GM19099 (cell line): ENCODE data around the gene SRP9.

Experiments used
- POLR2A ChIP-seq: IDR thresholded peaks from 3 replicates; pipeline ENCODE4 v1.6.1; 2011; ENCODE audit warnings: low read depth; ENCODE audit not compliant: insufficient read length; ENCODE audit errors: extremely low read depth

SRP9 gene

DNA sequence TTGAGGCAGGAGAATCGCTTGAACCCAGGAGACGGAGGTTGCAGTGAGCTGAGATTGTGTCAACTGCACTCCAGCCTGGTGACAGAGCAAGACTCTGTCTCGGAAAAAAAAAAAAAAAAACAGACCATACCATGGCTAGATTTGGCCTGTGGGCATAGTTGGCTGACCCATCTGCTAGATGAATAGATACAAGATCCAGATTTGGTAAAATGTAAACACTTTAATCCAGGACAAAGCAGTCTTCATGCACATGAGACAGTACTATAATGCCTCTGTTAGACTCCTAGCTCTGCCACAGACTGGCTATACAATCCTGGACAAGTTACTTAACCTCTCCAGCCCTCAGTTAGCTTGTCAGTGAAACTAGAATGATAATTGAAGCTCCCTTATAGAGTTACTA, 27.9 kb upstream of the SRP9 start:
- TF ChIP-seq POLR2A, result no peak

DNA sequence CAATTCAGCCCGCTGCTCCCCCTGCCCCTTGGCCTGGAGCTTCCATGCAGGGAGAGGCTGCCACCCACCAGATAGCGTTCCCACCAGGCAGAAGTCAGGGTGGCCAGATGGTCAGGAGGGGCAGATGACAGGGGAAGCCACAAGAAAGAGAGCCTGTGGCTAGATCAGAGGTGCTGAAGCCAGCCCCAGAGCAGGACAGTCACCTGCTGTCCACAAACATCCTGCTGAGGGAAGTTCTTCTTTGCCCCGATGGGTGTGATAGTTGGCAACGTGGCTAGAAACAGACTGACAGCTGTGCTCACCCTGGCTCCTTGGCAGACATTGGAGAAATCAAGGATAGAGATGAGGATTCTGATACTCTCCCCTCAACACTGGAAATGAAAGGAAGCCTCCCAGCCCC, 27.2 kb upstream of the SRP9 start:
- no peak for TF ChIP-seq POLR2A

DNA sequence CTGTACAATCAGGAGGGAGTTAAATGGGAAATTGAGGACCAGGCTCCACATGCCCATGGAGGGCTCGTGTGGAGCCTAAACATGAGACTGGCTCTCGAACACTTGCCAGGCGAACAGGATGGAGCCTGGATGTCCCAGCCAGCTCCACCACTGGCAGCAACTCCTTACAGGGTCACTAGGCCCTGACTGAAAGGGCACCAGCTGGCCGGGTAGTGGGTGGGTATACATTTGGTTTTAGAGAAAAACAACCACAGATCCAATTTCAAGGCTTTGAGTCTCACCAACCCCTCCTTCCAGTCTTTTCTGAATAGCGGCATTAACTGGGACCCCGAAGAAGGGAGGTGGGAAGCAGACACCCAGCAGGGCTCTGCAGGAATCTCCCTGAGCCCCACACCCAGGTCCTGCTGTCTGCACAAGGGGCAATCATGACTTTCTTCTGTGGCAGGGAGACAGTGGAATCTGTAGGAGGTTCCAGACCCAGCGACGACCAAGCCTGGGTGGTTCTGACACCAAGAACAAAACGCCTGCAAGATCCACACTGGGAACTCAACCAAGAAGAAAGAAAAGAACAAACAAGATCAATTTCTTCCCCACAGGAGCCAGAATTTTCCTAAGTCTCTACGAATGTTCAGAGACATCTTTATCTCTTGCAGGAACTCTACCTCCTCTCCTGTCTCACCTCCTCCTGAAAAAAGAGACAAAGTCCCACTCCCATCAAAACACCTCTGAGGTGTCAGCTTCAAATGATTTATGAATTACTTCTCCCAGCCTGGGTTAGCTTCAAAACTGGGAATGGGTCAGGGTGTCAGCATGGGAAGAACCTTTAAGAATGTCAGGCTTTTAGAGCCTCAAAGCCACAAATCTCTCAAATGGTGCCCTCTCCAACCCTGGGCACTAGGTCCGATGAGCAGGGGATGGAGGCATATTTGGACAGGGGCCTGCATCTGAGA, 26.5 kb upstream of the SRP9 start:
- no peak for TF ChIP-seq POLR2A

DNA sequence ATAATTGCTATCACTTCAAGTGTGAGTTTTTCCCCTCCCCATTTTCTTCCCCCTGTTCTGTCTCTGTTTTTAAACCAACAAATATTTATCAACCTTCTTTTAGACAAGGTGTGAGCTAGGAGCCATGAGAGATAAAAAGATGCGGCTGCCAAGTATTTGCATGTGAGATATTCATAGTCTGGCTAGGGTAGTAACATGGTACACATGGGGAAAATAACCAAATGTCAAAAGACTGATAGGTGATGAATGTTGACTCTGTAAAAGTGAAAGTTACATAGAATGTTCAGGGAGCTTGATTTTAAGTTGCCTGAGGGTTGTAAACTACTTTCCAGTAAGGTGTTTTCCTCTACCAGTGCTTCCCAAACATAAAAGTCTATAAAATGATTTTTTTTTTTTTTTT, 25.4 kb upstream of the SRP9 start:
- no peak for TF ChIP-seq POLR2A

DNA sequence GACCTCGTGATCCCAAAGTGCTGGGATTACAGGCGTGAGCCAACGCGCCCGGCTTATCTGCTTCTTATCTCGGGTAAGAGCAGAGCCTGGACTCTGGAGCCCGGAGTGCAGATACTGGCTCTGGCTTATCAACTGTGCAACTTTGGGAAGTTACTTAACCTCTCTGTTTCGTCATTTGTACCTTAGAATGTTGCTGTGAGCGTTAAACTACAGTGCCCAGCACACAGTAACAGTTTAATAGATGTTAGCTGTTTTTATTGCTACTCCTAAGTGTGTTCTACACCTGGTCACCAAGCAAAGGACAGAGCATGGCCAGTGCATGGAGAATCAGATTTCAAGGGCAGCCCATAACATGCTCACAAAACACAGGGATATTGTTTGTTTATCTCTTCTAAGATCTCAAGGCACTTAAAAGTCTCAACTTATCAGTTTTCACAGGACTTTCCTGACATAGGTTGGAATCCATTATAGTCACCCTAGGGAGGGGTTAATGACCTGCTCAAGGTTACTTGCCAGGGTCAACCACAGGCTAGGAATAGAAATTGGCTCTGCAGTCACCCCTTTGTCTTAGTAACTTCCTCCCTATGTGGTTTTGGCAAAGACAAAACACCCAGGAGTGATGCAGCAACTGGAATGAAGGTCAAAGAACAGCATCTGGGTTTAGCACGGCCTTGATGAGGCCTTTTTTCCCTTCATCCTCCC, 22.5 kb upstream of the SRP9 start:
- no peak for TF ChIP-seq POLR2A

DNA sequence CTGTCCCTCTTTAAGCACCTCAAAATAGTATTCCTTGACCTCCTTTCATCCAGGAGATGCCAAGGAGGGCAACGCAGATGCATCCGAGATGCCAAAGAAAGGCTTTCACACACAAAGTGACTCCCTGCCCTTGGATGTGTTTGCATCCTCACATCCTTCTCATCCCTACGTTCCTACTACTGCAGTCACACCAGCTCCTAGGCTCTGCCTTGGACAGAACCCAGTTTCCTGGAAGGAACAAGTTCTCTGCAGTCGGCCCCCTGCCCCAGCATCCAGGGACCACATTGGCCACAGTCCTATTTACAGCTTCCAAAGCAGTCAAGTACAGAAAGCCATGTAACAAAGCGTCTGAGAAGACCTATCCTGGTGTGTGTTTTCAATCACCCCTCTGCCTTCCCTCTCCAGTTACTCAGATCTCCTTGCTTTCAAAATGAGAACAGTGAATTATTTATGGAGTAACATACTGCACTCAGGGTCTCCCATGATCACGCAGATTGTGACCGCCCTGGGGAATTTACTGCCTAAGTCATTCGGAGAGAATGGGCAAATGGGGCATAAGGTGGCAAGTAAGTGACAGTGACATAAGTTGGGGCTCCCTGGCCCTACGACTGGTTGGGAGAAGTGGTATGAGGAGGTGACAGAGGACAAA, 21.8 kb upstream of the SRP9 start:
- no peak for TF ChIP-seq POLR2A

DNA sequence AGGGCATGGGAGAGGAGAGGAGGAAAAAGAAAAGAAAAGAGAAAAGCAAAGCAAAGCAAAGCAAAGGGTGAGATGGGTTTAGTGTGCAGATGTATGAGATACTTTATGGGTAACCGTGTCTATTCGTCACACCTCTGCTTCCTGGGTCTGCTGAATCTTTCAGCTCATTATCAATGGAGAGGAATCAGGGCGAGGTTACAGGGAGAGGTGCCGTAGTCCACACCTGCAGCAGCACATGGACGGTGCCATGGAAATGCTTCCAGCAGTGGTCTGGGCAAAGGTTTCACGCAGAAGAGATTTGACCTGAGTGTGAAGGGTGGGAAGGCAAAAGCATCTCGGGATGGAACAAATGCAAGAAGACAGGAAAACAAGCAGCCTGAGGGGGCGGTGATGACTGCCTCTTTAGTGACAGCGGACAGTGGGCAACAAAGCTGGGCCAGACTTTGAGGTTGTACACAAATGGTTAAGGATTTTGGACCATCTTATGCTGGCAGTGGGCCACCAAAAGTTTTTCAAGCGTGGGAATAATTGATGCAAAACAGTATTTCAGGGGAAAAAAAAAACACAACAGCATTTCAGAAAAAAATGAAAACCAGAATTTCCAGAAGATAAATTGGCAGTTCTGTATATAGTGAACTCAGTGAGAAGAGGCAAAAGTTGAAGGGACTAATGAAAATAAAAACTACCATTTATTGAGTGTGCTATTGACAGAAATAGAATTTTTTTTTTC, 19.5 kb upstream of the SRP9 start:
- no peak for TF ChIP-seq POLR2A

DNA sequence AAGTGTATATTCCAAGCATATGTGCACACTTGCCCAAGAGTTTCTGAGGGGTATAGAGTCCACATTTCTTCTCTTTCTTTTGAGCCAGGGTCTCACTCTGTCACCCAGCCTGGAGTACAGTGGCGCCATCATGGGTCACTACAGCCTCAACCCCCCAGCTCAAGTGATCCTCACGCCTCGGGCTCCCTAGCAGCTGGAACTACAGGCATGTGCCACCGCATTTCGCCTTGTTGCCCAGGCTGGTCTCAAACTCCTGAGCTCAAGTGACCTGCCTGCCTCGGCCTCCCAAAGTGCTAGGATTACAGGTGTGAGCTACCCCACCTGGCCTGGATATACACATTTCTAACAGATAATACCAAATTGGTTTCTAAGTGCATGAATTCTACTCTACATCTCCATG, 17.1 kb upstream of the SRP9 start:
- no peak for TF ChIP-seq POLR2A

DNA sequence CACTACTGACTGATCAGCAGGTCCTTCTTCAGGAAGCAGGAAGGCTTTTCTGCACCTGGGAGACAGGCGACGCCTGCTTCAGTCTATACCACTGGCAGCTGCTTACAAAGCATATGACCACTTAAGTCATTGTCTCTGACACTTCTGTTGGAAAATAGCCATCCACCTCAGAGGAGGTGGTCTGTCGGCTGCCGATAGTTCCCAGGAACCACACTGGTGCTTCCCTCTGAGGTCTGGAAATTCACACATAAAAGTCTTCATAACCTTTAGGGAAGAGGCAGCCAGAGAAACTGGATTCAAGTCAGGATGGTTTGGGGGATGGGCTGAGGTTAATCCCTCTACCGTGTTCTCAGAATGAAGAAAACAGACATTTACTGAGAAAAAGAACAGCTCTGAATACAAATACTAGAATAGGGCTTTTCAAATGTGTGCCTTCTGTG, 15.6 kb upstream of the SRP9 start:
- no peak for TF ChIP-seq POLR2A

DNA sequence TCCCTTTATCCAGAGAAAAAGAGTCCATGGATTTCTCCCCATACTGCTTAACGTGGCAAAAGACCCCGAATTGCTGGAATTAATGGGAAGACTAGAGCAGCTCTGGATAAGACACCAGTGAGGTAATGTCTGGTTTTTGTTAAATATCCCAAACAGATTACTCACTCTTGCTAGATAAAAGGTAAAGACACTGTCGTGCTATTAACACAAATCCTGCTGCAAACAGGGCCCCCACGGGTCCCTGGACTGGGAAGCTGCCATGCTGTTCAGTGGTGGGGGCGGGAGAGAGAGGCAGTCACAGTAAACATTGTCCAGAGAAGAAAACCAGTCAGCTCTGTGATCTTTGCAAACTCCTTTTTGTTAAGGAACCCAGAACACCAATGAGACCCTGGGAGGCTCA, 15.2 kb upstream of the SRP9 start:
- no peak for TF ChIP-seq POLR2A

DNA sequence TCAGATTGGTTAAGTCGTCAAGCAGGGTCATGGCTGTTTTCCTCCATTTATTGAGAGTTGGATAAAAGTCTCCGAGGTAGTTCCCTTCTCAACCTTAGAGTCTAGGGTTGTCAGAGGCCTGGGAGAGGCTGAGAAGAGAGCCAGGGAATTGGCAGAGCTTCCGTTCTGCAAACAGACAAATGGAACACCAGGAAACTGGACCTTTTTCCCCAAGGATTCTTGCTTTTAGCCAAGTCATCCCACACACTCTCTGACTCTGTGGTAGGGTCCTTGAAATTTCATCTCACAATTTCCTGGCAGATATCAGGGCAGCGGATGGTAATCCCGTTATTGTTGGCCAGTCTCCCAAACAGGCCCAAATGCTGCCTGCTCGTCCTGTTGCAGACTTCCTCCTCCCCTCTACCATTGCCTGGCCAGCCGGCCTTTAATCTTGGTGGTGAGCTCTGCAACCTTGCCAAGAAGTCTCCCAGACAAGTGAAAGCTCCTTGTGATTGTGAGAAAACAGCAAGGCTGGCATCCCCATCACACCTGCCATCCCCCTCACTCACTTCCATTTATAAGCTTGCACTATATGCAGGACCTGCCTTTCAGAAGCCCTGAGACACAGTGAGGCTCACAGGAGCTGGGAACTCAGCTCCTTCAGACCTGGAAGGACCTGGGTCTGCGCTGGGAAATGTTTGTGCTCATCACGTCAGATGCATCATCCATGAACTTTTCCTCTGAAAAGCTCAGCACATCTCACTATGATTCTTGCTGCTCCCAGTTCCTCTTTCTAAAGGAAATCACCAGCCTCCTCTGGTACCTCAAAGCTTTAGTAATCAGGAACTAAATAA, 13.7 kb upstream of the SRP9 start:
- TF ChIP-seq POLR2A, result no peak

DNA sequence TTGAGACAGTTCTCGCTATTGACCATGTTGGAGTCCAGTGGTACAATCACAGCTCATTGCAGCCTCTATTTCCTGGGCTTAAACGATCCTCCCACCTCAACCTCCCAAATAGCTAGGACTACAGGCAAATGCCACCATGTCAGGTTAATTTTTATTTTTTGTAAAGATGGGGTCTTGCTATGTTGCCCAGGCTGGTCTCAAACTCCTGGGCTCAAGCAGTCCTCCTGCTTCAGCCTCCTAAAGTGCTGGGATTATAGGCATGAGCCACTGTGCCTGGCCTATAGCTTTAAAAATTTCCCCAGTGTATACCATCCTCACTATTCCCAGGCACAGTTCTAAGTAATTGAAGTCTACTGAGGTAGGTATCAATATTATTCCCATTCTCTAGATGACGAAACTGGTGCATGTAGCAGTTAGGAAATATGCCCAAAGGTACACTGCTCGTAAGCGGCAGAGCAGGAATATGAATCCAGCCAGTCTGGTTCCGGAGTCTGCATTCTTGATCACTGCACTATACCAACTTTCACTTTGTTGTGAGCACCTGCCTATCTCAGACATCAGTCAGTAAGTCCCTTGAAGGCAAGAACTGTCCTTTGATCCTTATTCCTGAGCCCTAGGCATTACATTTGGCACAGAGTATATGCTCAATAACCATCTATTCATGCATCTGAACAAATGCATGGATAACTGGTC, 11.5 kb upstream of the SRP9 start:
- TF ChIP-seq POLR2A, result no peak

DNA sequence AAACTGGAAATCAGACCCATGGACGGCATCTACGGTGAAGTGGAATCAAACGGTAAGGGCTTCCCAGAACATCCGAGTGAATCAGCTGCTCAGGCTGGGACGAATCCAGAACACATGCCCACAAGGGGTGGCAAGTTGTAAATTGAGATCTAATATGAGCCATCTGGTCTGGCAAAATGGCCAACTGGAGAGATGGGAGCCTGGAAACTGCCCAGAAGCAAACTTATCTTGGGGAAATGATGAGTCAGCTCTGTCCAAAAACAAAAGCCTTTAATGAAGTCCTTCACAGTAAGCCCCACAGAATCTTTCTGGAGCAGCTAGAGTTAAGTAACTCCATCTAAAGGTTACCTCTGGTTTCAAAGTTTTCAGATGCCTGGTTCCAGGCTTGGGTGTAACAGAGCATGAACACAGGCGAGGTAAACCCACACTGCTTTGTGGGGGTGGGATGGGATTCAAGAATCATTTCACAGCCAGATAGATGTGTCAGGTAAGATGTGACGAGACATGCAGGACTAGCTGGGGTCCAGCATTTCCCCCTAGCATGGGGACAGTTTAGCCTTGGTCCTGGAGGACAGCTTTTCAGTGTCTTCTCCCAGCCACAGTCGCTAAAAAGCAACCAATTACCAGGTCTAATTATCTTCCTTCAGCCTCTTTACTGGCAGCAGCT, 10.5 kb upstream of the SRP9 start:
- no peak for TF ChIP-seq POLR2A
